Left ventricle myocardium inferior (tissue), 1 donor: Measurements from ENCODE around the gene MAGI2. TPM values are rescaled to one million over a fixed set of nuclear protein-coding genes. Genes with fewer than 3 reads are reported as not detected.

Experiments
- DNase-seq: peaks from one replicate; pipeline ENCODE4 v3.0.0-alpha.2; 2020
- H3K27ac ChIP-seq: fragments of 200-600 bp; replicated peaks from 2 replicates; pipeline ENCODE4 v1.8.0; 2021
- H3K27me3 ChIP-seq: fragments of 200-600 bp; 2 replicates; pipeline ENCODE4 v1.8.0; 2021; ENCODE audit warnings: low read depth
- H3K36me3 ChIP-seq: fragments of 200-600 bp; 2 replicates; pipeline ENCODE4 v1.8.0; 2021
- H3K4me1 ChIP-seq: fragments of 200-600 bp; 2 replicates; pipeline ENCODE4 v1.8.0; 2021
- H3K4me3 ChIP-seq: fragments of 200-600 bp; 2 replicates; pipeline ENCODE4 v1.8.0; 2021; ENCODE audit warnings: mild to moderate bottlenecking, moderate library complexity
- H3K9me3 ChIP-seq: fragments of 200-600 bp; replicated peaks from 2 replicates; pipeline ENCODE4 v1.8.0; 2021
- CTCF ChIP-seq: fragments of 200-600 bp; IDR thresholded peaks from 2 replicates; pipeline ENCODE4 v1.8.0; 2021; ENCODE audit warnings: antibody characterized with exemption, mild to moderate bottlenecking, borderline replicate concordance
- intact Hi-C: fragments of 100-400 bp; cut with micrococcal nuclease; formaldehyde crosslinking; loops from one replicate; pipeline ENCODE4 v1.11.0; 2022
- total RNA-seq: library from RNA; stranded (reverse); fragmentation: NEBNext Ultra II Directional; extraction: Animal tissue kit (Norgen Biotek cat#: 25700); gene quantifications from one replicate; pipeline ENCODE4 v1.2.1, GENCODE V29; 2021
- donor health status: DM: no; HTN: yes; CAD: no; lungs with severe emphysema.

MAGI2 gene
- total RNA-seq, 1 donor from 2014 or later, result 4.5 TPM

- Histone ChIP-seq H3K4me1 (no peaks in the 10 kb centered on the region), H3K4me3 (no peak overlapping the region), H3K27ac (no peak overlapping the region), H3K9me3 (no peaks in the 10 kb centered on the region), H3K36me3 (no peaks in the 10 kb centered on the region), H3K27me3 (no peaks in the 10 kb centered on the region)
- intact Hi-C loops, result no loop called here
- no peak for TF ChIP-seq CTCF
- DNase-seq, result no peak
Measured at GRCh38 chr7:78783179-78783962, 670.1 kb downstream of the MAGI2 start.

GRCh38 chr7:78780560-78780959 is 672.9 kb downstream of the MAGI2 start:
- intact Hi-C loops, result no loop called here
- Histone ChIP-seq H3K9me3 (no peaks in the 10 kb centered on the region), H3K4me1 (no peaks in the 10 kb centered on the region), H3K27me3 (no peaks in the 10 kb centered on the region), H3K4me3 (no peak overlapping the region), H3K36me3 (no peaks in the 10 kb centered on the region), H3K27ac (no peak overlapping the region)
- TF ChIP-seq CTCF, result no peak
- DNase-seq, result no peak

GRCh38 chr7:78779788-78780187 is 673.7 kb downstream of the MAGI2 start:
- no peak for TF ChIP-seq CTCF
- no peak for DNase-seq
- intact Hi-C loops, result no loop called here
- Histone ChIP-seq H3K4me3 (no peak overlapping the region), H3K9me3 (no peaks in the 10 kb centered on the region), H3K27ac (no peak overlapping the region), H3K4me1 (no peaks in the 10 kb centered on the region), H3K36me3 (no peaks in the 10 kb centered on the region), H3K27me3 (no peaks in the 10 kb centered on the region)

- TF ChIP-seq CTCF, result no peak
- no peak for DNase-seq
- Histone ChIP-seq H3K36me3 (no peaks in the 10 kb centered on the region), H3K4me1 (no peaks in the 10 kb centered on the region), H3K27me3 (no peaks in the 10 kb centered on the region), H3K27ac (no peak overlapping the region), H3K9me3 (no peaks in the 10 kb centered on the region), H3K4me3 (no peak overlapping the region)
- intact Hi-C loops, result no loop called here
Measured at GRCh38 chr7:78777829-78778228, 675.6 kb downstream of the MAGI2 start.

- H3K9me3 ChIP-seq, result no peaks in the 10 kb centered on the region
- no peak for DNase-seq
- peaks cover 27% of the 10 kb centered on the region for H3K4me1 ChIP-seq
- H3K36me3 ChIP-seq, result no peaks in the 10 kb centered on the region
- H3K27ac ChIP-seq, result no peak overlapping the region
- intact Hi-C loops, result no loop called here
- peak overlapping the region; percentile 61 for H3K4me3 ChIP-seq
- TF ChIP-seq CTCF, result no peak
- no peaks in the 10 kb centered on the region for H3K27me3 ChIP-seq
Measured at GRCh38 chr7:78770422-78771410, 682.8 kb downstream of the MAGI2 start.
